GM19351 (cell line): ENCODE measurements around the gene KIF6.

Source experiments
- ATAC-seq: cut with Tn5 transposase; IDR thresholded peaks from one replicate; pipeline ENCODE4 v1.9.1; 2021; ENCODE audit warnings: mild to moderate bottlenecking, moderate library complexity; ENCODE audit not compliant: unreplicated experiment

Gene KIF6

GRCh38 chr6:39466631-39467030 is 258.6 kb downstream of the KIF6 start:
- no peak for ATAC-seq

- ATAC-seq, result no peak
Observed at GRCh38 chr6:39465539-39465938, 259.7 kb downstream of the KIF6 start.

- no peak for ATAC-seq
Observed at GRCh38 chr6:39464067-39464466, 261.1 kb downstream of the KIF6 start.

- no peak for ATAC-seq
Observed at GRCh38 chr6:39453956-39454524, 271.2 kb downstream of the KIF6 start.

- no peak for ATAC-seq
Observed at GRCh38 chr6:39453241-39453640, 272.0 kb downstream of the KIF6 start.

DNA sequence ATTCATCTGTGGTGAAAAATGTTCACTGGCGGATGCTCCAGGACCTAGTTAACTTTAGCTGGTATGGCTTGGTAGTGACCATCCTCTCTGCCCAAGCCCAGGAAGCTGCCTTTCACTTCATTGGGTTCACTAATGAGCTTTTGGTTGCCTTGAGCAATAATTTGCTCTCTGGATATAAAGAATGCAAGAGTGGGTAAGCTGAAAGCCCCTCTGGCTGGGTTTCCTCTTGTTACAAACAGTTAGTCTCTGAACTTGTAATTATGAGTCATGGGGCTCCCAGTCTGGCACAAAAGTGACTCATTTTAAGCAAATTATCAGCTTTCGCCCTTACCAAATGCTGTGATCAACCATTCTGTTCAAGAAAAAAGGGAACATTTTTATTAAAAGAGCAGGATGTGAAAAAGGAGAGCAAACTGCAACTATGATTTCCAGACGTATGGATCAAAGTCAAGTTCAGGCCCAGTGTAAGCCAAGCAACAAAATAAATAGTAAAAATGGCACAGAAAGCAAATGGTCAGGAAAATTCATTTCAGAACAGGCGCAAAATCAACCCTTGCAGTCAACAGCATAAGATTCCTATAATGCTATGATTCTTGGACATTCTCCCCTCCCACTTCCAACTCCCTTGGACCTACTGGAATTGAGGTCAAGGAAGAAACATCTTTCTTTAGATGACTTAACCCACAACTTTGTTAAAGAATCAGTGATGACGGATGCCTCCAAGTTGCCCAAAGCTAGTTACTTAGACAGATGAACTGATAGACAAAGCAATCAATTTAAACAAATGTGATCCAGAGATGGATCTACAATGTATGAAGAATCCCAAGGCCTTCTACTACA is 272.7 kb downstream of the KIF6 start:
- ATAC-seq, result no peak

DNA sequence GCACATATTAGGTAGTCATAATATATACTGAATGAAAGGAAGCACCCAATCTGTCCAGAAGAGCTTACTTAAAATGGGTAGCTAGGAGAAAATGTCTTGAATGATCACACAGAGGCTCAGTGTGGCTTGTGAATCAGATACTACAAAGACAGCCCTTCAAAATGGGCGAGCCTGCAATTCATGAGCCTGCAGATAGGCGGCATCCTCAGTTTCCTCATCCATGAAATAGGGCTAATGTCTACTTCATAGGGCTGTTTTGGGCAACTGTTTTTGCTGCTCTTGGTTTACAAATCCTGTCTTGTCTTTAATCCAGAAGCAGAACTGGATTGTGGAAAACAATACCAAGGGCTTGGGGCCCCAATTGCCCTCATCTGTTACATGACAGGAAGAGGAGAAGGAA is 273.4 kb downstream of the KIF6 start:
- ATAC-seq, result no peak

DNA sequence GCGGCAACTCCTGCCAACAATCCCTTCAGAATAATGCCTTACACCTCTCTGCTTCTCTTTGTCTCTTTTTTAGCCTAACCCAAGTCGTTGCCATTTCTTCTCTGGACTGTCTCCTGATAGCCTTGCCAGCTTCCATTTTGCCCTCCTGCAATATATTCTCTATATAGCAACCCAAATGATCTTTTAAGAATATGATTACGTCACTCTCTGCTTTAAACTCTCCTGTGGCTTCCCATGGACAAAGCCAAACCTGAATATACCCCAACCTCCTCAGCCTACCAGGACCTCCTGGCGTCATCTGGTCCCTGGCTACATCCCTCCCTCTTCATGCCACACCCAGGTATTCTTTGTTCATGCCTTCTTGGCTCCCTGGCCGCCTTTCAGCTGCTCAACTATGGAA is 276.2 kb downstream of the KIF6 start:
- ATAC-seq, result no peak

GRCh38 chr6:39446909-39447308 is 278.3 kb downstream of the KIF6 start:
- no peak for ATAC-seq

DNA sequence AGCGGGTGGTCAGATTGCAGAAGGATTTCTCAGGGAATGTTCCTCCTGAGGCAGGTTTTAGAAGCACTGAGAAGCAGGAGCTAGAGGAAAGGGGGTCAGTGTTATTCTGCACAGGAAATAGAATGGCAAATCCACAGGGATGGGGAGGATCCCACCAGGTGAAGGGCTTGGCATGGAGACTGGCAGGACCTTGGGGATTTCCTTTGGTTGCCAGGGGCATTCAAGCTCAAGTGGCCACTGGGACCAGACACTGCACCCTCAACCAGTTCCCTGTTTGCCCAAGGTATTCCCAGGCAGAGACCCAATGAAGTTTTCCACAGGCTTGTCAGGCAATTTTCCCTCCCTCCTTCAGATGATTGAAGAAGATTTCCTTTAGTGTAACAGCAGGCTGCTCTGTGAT is 279.5 kb downstream of the KIF6 start:
- ATAC-seq, result no peak

DNA sequence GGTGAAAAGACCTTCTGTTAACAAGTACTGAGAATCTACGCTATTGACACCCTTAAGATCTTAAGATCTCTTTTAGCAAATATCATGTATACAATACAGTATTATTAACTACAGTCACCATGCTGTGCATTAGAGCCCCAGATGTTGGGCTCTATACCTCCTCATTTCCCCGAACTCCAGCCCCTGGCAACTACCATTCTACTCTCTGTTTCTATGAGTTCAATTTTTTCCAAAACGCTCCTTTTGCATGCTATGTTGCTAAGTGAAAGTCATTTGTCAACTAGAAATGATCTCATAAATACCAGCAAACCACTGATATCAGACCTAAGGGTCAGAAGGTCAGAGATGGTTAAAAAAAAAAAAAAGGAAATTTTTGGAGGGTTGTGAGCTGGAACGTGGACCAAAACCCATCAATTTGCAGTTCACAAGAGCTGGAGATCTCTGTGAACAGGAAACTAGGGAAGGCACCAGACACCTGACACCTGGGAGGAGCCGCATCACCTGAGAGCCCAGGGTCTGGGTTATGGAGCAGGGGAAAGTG is 280.7 kb downstream of the KIF6 start:
- no peak for ATAC-seq

- ATAC-seq, result no peak
Observed at GRCh38 chr6:39441986-39442385, 283.2 kb downstream of the KIF6 start.

GRCh38 chr6:39441301-39441700 is 283.9 kb downstream of the KIF6 start:
- no peak for ATAC-seq

DNA sequence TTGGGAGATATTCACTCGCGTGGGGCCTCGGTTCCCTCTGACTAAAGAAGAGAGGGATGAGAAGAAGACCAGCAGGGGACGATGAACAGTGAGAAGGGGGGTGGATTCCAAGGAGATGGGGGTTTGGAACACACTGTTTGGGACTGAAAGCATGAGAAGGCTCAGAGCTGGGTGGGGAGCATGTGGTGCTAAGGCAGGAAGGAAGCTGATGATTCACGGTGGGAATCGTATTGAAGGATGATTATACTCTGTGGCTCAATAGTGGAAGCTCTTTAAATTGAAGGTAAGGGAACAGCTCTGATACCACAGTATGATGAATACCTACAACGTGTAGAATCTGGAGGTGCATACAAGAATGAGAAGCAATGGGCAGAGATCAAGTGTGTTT is 285.2 kb downstream of the KIF6 start:
- ATAC-seq, result no peak

- no peak for ATAC-seq
Observed at GRCh38 chr6:39439342-39440038, 285.7 kb downstream of the KIF6 start.

- ATAC-seq, result no peak
Observed at GRCh38 chr6:39433630-39434029, 291.6 kb downstream of the KIF6 start.

DNA sequence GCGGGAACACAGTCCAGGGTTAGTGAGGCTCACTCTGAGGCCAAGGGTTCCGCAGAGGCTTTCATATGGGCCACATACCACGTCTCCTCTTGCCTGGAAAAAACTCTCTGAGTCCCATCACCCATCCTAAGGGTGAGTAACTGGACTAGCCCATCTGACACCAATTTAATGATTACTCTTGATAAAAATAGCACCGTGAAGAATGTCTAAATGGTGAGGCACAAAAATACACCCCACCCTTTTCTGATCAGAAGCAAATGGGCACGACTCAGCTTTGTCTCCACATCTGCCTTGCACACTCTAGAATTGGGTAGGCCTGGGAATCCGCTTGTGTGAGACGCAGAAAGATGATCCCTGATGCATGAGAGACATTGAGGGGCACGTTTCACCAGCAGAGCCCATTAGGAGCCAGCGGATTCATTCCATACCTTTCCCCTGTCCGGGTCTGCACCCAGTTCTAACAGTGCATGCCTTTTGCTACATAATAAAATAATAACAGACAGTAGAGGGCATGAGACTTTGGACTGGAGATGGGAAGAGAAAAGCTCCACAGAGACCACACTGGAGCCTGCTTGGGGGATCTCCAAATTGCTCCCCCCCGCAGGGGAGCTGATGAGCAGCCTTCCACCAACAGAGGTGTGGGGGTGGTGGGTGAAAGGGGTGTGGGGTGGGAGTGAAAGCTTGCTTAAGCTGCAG is 292.7 kb downstream of the KIF6 start:
- no peak for ATAC-seq

DNA sequence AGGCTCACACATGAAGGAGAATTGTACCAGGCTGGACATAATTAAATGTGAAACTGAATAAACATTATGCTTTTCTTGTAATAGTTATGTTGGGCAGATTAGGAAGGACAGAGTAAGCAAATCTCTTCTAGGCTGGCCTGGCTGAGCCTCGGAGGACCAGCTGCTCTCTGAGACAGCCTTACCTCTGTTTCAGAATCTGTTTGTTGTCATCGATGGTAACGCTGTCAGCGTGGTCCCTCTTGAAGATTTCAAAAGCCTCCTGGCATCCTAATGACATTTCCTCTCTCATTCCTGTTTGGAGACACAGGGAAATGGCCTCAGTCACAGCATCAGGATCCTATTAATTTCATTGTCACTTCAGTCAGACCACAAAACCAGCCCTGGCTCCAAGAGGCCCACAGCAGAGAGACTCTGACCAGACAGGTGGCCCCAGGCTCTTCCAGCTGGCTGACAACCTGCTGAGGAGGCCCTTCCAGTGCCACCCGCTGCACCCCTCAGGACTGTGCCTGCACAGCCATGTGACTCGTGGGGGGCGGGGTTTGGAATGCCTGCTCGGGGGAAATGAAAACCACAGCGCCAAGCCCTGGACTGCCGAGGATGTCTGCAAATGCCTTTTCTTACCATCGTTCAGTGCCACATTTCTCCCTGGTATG is 294.2 kb downstream of the KIF6 start:
- ATAC-seq, result no peak

DNA sequence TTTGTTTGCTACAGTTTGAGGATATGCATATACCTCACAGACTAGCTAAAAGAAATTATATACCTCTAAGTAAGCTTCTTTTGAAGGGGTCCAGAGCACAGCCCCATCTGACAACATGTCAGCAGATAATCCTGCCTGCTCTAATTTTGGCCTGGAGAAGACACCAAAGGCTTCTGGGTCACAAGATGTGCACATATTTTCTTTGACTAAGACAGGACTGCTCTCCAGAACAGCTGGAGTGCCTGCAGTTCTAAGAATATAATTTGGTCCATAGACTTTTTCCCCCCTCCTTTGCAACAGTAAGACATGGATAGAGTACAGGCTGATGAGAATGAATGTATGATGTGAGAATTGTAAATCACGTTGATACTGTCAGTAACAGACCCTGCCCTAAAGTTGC is 294.8 kb downstream of the KIF6 start:
- no peak for ATAC-seq

DNA sequence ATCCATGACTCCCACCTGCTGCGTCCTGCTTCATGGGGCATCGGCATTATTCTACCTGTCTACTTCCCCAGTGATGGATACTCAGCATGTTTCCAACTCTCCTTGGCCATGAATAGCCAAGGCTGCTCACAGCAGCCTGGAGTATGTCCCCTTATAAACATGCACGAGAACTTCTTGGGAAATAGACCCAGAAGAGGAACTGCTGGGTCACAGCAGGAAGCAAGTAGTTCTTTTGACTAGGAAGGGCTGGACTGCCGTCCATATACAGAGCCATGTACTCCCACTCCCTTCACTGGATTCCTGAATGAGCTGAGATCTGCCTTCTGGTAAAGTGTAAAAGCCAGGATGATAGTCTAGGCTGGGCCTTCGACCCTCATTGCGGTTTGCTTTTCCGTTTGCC is 296.4 kb downstream of the KIF6 start:
- ATAC-seq, result no peak

GRCh38 chr6:39428152-39428551 is 297.1 kb downstream of the KIF6 start:
- no peak for ATAC-seq
